ENCODE data around the gene FEM1B.

Gene FEM1B

DNA sequence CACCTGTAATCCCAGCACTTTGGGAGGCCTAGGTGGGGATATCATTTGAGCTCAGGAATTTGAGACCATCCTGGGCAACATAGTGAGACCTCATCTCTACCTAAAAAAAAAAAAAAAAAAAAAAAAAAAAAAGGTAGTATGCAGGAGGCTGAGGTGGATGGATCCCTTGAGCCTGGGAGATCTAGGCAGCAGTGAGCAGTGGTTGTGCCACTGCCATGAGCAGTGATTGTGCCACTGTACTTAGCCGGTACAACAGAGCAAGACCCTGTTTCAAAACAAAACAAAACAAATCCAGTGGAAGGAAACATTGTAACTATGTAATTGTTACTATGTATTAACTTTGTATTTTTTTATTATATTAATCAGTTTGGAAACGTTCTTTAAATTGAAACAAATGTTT is 5.9 kb downstream of the FEM1B start:
- Histone ChIP-seq H3K4me3 (ENCODE audit: low read depth, low read length) (no peak overlapping the region), H3K36me3 (replicated peaks) (peaks cover 4% of the 10 kb centered on the region), H3K27ac (no peak overlapping the region), H3K27me3 (replicated peaks) (no peaks in the 10 kb centered on the region)
- no peak for DNase-seq
- TF ChIP-seq, protein P1, sequence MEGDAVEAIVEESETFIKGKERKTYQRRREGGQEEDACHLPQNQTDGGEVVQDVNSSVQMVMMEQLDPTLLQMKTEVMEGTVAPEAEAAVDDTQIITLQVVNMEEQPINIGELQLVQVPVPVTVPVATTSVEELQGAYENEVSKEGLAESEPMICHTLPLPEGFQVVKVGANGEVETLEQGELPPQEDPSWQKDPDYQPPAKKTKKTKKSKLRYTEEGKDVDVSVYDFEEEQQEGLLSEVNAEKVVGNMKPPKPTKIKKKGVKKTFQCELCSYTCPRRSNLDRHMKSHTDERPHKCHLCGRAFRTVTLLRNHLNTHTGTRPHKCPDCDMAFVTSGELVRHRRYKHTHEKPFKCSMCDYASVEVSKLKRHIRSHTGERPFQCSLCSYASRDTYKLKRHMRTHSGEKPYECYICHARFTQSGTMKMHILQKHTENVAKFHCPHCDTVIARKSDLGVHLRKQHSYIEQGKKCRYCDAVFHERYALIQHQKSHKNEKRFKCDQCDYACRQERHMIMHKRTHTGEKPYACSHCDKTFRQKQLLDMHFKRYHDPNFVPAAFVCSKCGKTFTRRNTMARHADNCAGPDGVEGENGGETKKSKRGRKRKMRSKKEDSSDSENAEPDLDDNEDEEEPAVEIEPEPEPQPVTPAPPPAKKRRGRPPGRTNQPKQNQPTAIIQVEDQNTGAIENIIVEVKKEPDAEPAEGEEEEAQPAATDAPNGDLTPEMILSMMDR (IDR thresholded peaks at IDR 0.05; ENCODE audit: low read depth, low read length, missing control alignments), result no peak
- in situ Hi-C loops (cut with HindIII; ENCODE audit: low pct_ligation_motif_present, low sequenced_read_pairs), result no loop called here

DNA sequence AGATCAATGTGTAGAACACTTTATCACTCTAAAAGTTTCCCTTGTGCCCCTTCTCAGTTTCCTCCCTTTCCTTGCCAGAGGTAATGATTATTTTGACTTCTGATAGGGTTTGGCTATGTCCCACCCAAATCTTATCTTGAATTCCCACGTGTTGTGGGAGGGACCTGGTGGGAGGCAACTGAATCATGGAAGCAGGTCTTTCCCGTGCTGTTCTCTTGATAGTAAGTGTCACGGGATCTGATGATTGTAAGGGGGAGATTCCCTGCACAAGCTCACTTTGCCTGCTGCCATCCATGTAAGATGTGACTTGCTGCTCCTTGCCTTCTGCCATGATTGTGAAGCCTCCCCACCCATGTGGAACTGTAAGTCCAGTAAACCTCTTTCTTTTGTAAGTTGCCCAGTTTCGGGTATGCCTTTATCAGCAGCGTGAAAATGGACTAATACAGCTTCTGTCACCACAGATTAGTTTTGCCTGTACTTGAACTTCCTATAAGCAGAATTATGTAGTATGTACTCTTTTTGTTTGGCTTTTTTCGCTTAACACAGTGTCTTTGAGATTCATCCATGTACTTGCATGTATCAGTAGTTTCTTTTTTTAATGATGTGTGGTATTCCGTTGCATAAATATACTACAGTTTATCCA is 7.2 kb downstream of the FEM1B start:
- Histone ChIP-seq H3K27ac (no peak overlapping the region), H3K36me3 (replicated peaks) (peaks cover 7% of the 10 kb centered on the region), H3K4me3 (ENCODE audit: low read depth, low read length) (no peak overlapping the region), H3K27me3 (replicated peaks) (no peaks in the 10 kb centered on the region)
- DNase-seq, result no peak
- in situ Hi-C loops (cut with HindIII; ENCODE audit: low pct_ligation_motif_present, low sequenced_read_pairs), result no loop called here
- TF ChIP-seq, protein P1 (IDR thresholded peaks at IDR 0.05; ENCODE audit: low read depth, low read length, missing control alignments), result no peak

DNA sequence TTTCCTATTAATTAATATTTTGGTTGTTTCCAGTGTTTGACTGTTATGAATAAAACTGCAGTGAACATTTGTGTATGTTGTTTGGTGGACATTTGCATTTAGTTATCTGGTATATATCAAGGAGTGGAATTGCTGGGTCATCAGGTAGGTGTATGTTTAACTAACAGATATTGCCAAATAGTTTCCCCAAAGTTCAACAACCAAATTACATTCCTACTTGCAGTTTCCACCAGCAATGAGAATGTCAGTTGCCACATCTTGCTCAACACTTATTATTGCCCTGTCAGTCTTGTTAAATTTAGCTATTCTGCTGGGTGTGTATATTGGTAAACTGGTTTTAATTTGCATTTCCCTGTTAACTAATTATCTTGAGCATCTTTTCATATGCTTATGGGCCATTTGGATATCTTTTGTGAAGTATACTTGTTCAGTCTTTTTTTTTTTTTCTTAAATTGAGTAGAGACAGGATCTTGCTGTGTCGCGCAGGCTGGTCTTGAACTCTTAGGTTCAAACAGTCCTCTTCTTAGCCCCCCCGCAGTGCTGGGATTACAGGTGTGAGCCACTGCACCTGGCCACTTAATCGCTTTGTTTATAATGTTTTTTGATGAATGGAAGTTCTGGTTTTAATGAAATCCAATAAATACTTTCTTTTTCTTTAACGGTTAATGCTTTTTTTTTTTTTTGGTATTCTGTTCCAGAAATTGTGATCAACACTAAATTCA is 7.9 kb downstream of the FEM1B start:
- no peak for DNase-seq
- TF ChIP-seq, protein P1 (IDR thresholded peaks at IDR 0.05; ENCODE audit: low read depth, low read length, missing control alignments), result no peak
- Histone ChIP-seq H3K27me3 (replicated peaks) (no peaks in the 10 kb centered on the region), H3K4me3 (ENCODE audit: low read depth, low read length) (no peak overlapping the region), H3K36me3 (replicated peaks) (peaks cover 12% of the 10 kb centered on the region), H3K27ac (no peak overlapping the region)
- in situ Hi-C loops (cut with HindIII; ENCODE audit: low pct_ligation_motif_present, low sequenced_read_pairs), result no loop called here

DNA sequence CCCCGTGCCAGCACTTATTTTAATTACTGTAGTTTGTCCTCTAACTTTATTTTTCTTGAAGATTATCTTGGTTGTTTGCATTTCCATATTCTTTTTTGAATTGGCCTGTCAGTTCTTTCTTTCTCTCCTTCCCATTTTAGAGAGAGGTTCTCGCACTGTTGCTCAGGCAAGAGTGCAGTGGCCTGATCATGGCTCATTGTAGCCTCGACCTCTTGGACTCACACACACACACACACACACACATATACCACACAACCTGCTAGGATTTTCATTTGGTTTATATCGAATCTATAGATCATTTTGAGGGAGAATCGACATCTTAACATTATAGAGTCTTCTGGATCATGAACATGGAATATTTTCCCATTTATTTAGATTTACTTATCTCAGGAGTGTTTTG is 8.7 kb downstream of the FEM1B start:
- H3K36me3 ChIP-seq (replicated peaks), result peaks cover 16% of the 10 kb centered on the region
- H3K27me3 ChIP-seq (replicated peaks), result no peaks in the 10 kb centered on the region
- no peak for DNase-seq
- in situ Hi-C loops (cut with HindIII; ENCODE audit: low pct_ligation_motif_present, low sequenced_read_pairs), result no loop called here
- H3K27ac ChIP-seq, result no peak overlapping the region
- TF ChIP-seq, protein P1 (IDR thresholded peaks at IDR 0.05; ENCODE audit: low read depth, low read length, missing control alignments), result no peak
- H3K4me3 ChIP-seq (ENCODE audit: low read depth, low read length), result no peak overlapping the region

DNA sequence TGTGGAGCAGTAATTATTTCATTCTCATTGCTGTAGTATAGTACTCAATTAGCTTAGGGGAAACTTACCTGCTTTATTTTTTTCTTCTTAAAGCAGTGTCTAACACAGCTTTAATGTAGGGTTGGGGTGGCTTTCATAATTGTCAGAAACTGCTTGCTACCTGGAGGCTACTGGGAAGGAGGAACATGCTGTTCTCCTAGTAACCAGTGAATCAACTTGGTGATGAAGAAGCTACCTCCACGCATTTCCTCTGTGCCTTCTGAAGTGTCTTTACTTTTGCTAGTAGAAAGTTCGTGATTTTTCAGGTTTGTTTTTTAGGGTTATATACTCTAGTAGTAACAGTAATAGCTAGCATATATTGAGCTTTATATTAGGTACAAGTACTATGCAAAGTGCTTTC is 11.5 kb downstream of the FEM1B start:
- no peak overlapping the region for H3K4me3 ChIP-seq (ENCODE audit: low read depth, low read length)
- H3K36me3 ChIP-seq (replicated peaks), result peaks cover 16% of the 10 kb centered on the region
- no peak overlapping the region for H3K27ac ChIP-seq
- TF ChIP-seq, protein P1 (IDR thresholded peaks at IDR 0.05; ENCODE audit: low read depth, low read length, missing control alignments), result no peak
- no peak for DNase-seq
- in situ Hi-C loops (cut with HindIII; ENCODE audit: low pct_ligation_motif_present, low sequenced_read_pairs), result no loop called here
- no peaks in the 10 kb centered on the region for H3K27me3 ChIP-seq (replicated peaks)

Measured in brain microvascular endothelial cell (primary cell).